H9 (cell line): ENCODE measurements around the gene IQCE. TPM values are rescaled to one million over a fixed set of nuclear protein-coding genes. Genes with fewer than 3 reads are reported as not detected.
A peak's percentile ranks its signal among the peaks of the same experiment; 100 is the strongest.

ENCODE experiments used
- DNase-seq: peaks from one replicate; pipeline ENCODE4 v3.0.0-alpha.2; 2017
- H2AFZ ChIP-seq: one replicate; pipeline ENCODE4 v1.6.1; 2013; ENCODE audit warnings: mild to moderate bottlenecking, low read length, control low read depth, moderate library complexity
- H2AK5ac ChIP-seq: 2 replicates; pipeline ENCODE4 v1.6.1; 2013; ENCODE audit warnings: low read length, control low read depth, mixed read lengths; ENCODE audit not compliant: insufficient read length
- H2BK120ac ChIP-seq: one replicate; pipeline ENCODE4 v1.6.1; 2013; ENCODE audit warnings: low read depth, mild to moderate bottlenecking, low read length, control low read depth, inconsistent platforms; ENCODE audit not compliant: poor library complexity, severe bottlenecking
- H2BK12ac ChIP-seq: 2 replicates; pipeline ENCODE4 v1.6.1; 2013; ENCODE audit warnings: low read length, control low read depth, mixed read lengths, low read depth; ENCODE audit not compliant: insufficient read length
- H2BK15ac ChIP-seq: 2 replicates; pipeline ENCODE4 v1.6.1; 2013; ENCODE audit warnings: low read depth, low read length, control low read depth
- H2BK20ac ChIP-seq: one replicate; pipeline ENCODE4 v1.6.1; 2013; ENCODE audit warnings: low read depth, mild to moderate bottlenecking, low read length, control low read depth, inconsistent platforms; ENCODE audit not compliant: poor library complexity, severe bottlenecking
- H2BK5ac ChIP-seq: 2 replicates; pipeline ENCODE4 v1.6.1; 2013; ENCODE audit warnings: low read length, control low read depth, mixed read lengths; ENCODE audit not compliant: insufficient read length
- H3K14ac ChIP-seq: 2 replicates; pipeline ENCODE4 v1.6.1; 2013; ENCODE audit warnings: low read length, control low read depth; ENCODE audit not compliant: insufficient read depth
- H3K18ac ChIP-seq: 2 replicates; pipeline ENCODE4 v1.6.1; 2013; ENCODE audit warnings: low read depth, mild to moderate bottlenecking, mixed read lengths, low read length, control low read depth; ENCODE audit not compliant: insufficient read length
- H3K23ac ChIP-seq: 2 replicates; pipeline ENCODE4 v1.6.1; 2013; ENCODE audit warnings: low read length, control low read depth, mixed read lengths, low read depth; ENCODE audit not compliant: insufficient read length
- H3K23me2 ChIP-seq: 2 replicates; pipeline ENCODE4 v1.6.1; 2013; ENCODE audit warnings: low read depth, mild to moderate bottlenecking, mixed read lengths, low read length, control low read depth; ENCODE audit not compliant: insufficient read length, poor library complexity, severe bottlenecking
- H3K27ac ChIP-seq: 2 replicates; pipeline ENCODE4 v1.5.1; 2013; ENCODE audit warnings: low read length, control low read depth, mixed read lengths, low read depth; ENCODE audit not compliant: insufficient read length
- H3K27me3 ChIP-seq: 2 replicates; pipeline ENCODE4 v1.6.1; 2013; ENCODE audit warnings: low read length, control low read depth, inconsistent platforms; ENCODE audit not compliant: insufficient read depth
- H3K4ac ChIP-seq: 2 replicates; pipeline ENCODE4 v1.6.1; 2013; ENCODE audit warnings: low read depth, mild to moderate bottlenecking, control low read depth, inconsistent platforms, low read length, moderate library complexity
- H3K4me1 ChIP-seq: 2 replicates; pipeline ENCODE4 v1.6.1; 2013; ENCODE audit warnings: low read length, control low read depth, inconsistent platforms; ENCODE audit not compliant: insufficient read depth
- H3K4me2 ChIP-seq: 2 replicates; pipeline ENCODE4 v1.6.1; 2013; ENCODE audit warnings: low read length, control low read depth, mixed read lengths; ENCODE audit not compliant: insufficient read length, insufficient read depth
- H3K56ac ChIP-seq: 2 replicates; pipeline ENCODE4 v1.6.1; 2013; ENCODE audit warnings: low read depth, mild to moderate bottlenecking, mixed read lengths, low read length, control low read depth; ENCODE audit not compliant: insufficient read length
- H3K79me1 ChIP-seq: 2 replicates; pipeline ENCODE4 v1.6.1; 2013; ENCODE audit warnings: low read depth, mild to moderate bottlenecking, moderate library complexity, low read length, control low read depth, inconsistent platforms; ENCODE audit not compliant: insufficient read depth, poor library complexity, severe bottlenecking
- H3K79me2 ChIP-seq: 2 replicates; pipeline ENCODE4 v1.6.1; 2013; ENCODE audit warnings: low read length, control low read depth, inconsistent platforms; ENCODE audit not compliant: insufficient read depth
- H3K9ac ChIP-seq: 2 replicates; pipeline ENCODE4 v1.6.1; 2013; ENCODE audit warnings: low read length, control low read depth, mixed read lengths; ENCODE audit not compliant: insufficient read length; ENCODE audit errors: extremely low read depth
- H3K9me3 ChIP-seq: one replicate; pipeline ENCODE4 v1.6.1; 2013; ENCODE audit warnings: low read depth, low read length, inconsistent platforms; ENCODE audit not compliant: control insufficient read depth
- H3T11ph ChIP-seq: one replicate; pipeline ENCODE4 v1.6.1; 2013; ENCODE audit warnings: mild to moderate bottlenecking, low read length, control low read depth, inconsistent platforms
- H4K20me1 ChIP-seq: one replicate; pipeline ENCODE4 v1.6.1; 2013; ENCODE audit not compliant: control insufficient read depth, insufficient read length, insufficient read depth
- H4K5ac ChIP-seq: 2 replicates; pipeline ENCODE4 v1.6.1; 2013; ENCODE audit warnings: low read depth, mild to moderate bottlenecking, mixed read lengths, low read length, control low read depth; ENCODE audit not compliant: insufficient read length
- H4K8ac ChIP-seq: replicated peaks from 2 replicates; pipeline ENCODE4 v1.6.1; 2013; ENCODE audit warnings: low read length, control low read depth, mixed read lengths, low read depth; ENCODE audit not compliant: insufficient read length
- H4K91ac ChIP-seq: 2 replicates; pipeline ENCODE4 v1.6.1; 2013; ENCODE audit warnings: low read depth, mild to moderate bottlenecking, moderate library complexity, mixed read lengths, low read length, control low read depth; ENCODE audit not compliant: insufficient read length
- H3K27ac Mint-ChIP-seq, 3 experiments: 2 replicates in 2 of 3; 3 replicates in 1 of 3; pipeline ENCODE4 v1.8.0; 2020 to 2021; ENCODE audit warnings: mixed read lengths in 3 of 3, mild to moderate bottlenecking in 1 of 3, moderate library complexity in 1 of 3
- H3K27me3 Mint-ChIP-seq: 2 replicates; pipeline ENCODE4 v1.8.0; 2021; ENCODE audit warnings: low read depth, mild to moderate bottlenecking, moderate library complexity, mixed read lengths
- H3K36me3 Mint-ChIP-seq, 3 experiments: 2 replicates in 2 of 3; 3 replicates in 1 of 3; pipeline ENCODE4 v1.8.0; 2020 to 2021; ENCODE audit warnings: low read depth in 3 of 3, mixed read lengths in 3 of 3; ENCODE audit not compliant: insufficient read depth in 1 of 3
- H3K4me1 Mint-ChIP-seq, 2 experiments: 2 replicates each; pipeline ENCODE4 v1.8.0; 2020; ENCODE audit warnings: mixed read lengths in 2 of 2
- H3K4me3 Mint-ChIP-seq, 2 experiments: 2 replicates in 1 of 2; 3 replicates in 1 of 2; pipeline ENCODE4 v1.8.0; 2020 to 2021; ENCODE audit warnings: mild to moderate bottlenecking in 2 of 2, mixed read lengths in 2 of 2, moderate library complexity in 1 of 2
- H3K9me3 Mint-ChIP-seq, 2 experiments: 2 replicates in 1 of 2; 3 replicates in 1 of 2; pipeline ENCODE4 v1.8.0; 2020; ENCODE audit warnings: mild to moderate bottlenecking in 2 of 2, mixed read lengths in 2 of 2, moderate library complexity in 1 of 2
- WGBS: extraction: QIAGEN DNeasy Blood & Tissue Kit; methylation state at CpG from one replicate; pipeline ENCODE4 v1.1.7; 2013; ENCODE audit warnings: missing lambda C conversion rate, low lambda C conversion rate, mixed read lengths; ENCODE audit not compliant: insufficient read length; ENCODE audit errors: extremely low coverage; 5-methylcytosine and 5-hydroxymethylcytosine counted together
- total RNA-seq: library from RNA; stranded (reverse); gene quantifications from 2 replicates; pipeline ENCODE4 v1.2.1, GENCODE V29; 2021
- TF ChIP-seq, protein P1 (sequence below): fragments of 200-600 bp; sonication (generic); conservative IDR thresholded peaks from 3 replicates; pipeline ENCODE4 v1.8.0; 2021; ENCODE audit warnings: antibody characterized with exemption, mild to moderate bottlenecking

IQCE gene
- total RNA-seq, 1 experiment from 2014 or later: 7.0 TPM

DNA sequence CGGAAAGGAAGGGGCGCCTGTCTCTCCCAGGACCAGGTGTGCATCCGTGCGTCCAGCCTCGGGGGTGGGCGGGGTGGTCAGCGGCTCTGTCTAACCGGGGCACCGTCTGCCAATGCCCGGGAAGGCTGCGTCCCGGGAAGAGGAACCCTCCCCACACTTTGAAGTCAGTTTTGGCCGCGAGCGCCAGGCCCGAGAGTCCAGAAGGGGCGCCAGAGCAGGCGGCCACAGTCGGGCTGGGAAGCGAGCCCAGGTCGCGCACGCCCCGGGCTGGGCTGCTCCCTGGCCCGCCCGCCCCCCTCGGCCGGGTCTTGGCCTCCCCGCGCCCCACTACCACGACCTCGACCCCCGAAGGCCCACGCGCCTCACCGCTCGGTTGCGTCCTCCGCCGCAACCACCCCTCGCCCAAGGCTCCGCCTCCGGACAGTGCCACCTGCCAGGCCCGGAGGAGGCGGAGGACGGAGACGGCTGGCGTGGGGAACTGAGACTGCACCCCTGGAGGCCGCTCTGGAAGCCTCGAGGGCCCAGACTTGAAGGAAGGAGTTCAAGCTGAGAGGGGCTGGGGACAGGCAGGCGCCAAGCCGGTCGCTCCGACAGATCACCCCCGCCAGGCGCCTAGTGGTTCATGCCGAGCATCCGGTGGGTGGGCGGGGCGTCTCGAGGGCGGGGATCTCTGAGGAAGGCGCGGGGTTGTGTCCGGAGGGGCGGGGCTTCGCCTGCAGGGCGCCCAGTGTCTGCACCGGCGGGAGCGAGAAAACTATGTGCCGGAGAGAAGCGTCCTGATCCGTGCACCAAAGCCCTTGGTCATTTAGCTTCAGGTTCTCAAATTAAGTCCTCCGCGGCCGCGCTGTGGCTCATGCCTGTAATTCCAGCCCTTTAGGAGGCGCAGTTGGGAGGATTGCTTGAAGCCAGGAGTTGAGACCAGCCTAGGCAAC is 3.4 kb upstream of the IQCE start, which contains the start of gene BRAT1:
Gene BRAT1, minus strand, starts transcription at position 404 of the 932 bp plus-strand sequence. CDS start 1,093 bp downstream, outside the sequence.
- Histone ChIP-seq H4K20me1 (no peaks in the 10 kb centered on the region), H4K8ac (no peak within 1 kb of the TSS), H3T11ph (peak within 1 kb of the TSS; percentile 87), H3K27ac (peak within 1 kb of the TSS; percentile 81), H2BK12ac (peak within 1 kb of the TSS; percentile 89), H2AFZ (no peak within 1 kb of the TSS), H3K79me1 (no peaks in the 10 kb centered on the region), H2BK5ac (peak within 1 kb of the TSS; percentile 90), H3K9me3 (no peaks in the 10 kb centered on the region), H2BK120ac (peak within 1 kb of the TSS; percentile 99), H4K5ac (no peak within 1 kb of the TSS), H3K56ac (peak within 1 kb of the TSS; percentile 66), H3K4me2 (peak within 1 kb of the TSS; percentile 87), H3K23me2 (peaks cover 11% of the 10 kb centered on the region), H3K4me1 (no peaks in the 10 kb centered on the region), H3K14ac (peak within 1 kb of the TSS; percentile 100), H3K18ac (peak within 1 kb of the TSS; percentile 100), H3K27me3 (no peaks in the 10 kb centered on the region), H2BK20ac (no peak within 1 kb of the TSS), H4K91ac (no peak within 1 kb of the TSS), H2BK15ac (no peak within 1 kb of the TSS), H3K4ac (no peak within 1 kb of the TSS; the same call in 1 of the 2 replicates), H2AK5ac (no peak within 1 kb of the TSS), H3K9ac (peak within 1 kb of the TSS; percentile 93), H3K23ac (no peak within 1 kb of the TSS), H3K79me2 (no peaks in the 10 kb centered on the region)
- Mint-ChIP-seq H3K4me1 (peaks cover 10 to 12% of the 10 kb centered on the region in 2 experiments), H3K27ac (peak within 1 kb of the TSS; percentile 93 to 95 (median 94); a peak in 6 of 7 replicates), H3K9me3 (no peaks in the 10 kb centered on the region), H3K36me3 (peaks cover 17 to 25% (median 24%) of the 10 kb centered on the region in 3 experiments; a peak in 6 of 7 replicates), H3K27me3 (peaks cover 5% of the 10 kb centered on the region; the same call in 1 of the 2 replicates), H3K4me3 (peak within 1 kb of the TSS; percentile 82 to 89)
- WGBS: no CpG with 5 or more reads among the region's 79 CpGs
- peak; percentile 98 for DNase-seq
- TF ChIP-seq, protein P1, sequence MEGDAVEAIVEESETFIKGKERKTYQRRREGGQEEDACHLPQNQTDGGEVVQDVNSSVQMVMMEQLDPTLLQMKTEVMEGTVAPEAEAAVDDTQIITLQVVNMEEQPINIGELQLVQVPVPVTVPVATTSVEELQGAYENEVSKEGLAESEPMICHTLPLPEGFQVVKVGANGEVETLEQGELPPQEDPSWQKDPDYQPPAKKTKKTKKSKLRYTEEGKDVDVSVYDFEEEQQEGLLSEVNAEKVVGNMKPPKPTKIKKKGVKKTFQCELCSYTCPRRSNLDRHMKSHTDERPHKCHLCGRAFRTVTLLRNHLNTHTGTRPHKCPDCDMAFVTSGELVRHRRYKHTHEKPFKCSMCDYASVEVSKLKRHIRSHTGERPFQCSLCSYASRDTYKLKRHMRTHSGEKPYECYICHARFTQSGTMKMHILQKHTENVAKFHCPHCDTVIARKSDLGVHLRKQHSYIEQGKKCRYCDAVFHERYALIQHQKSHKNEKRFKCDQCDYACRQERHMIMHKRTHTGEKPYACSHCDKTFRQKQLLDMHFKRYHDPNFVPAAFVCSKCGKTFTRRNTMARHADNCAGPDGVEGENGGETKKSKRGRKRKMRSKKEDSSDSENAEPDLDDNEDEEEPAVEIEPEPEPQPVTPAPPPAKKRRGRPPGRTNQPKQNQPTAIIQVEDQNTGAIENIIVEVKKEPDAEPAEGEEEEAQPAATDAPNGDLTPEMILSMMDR: peak; percentile 69
